Astrocyte (in vitro differentiated cells and primary cell): Measurements from ENCODE around the gene HMCN1.
"Not testable (repeated sequence)": the region's sequence is repeated elsewhere in the genome, so short reads cannot be mapped to it uniquely, and the experiment has no call there.

Experiments used
- EZH2 ChIP-seq: IDR thresholded peaks from 2 replicates; pipeline ENCODE4 v1.6.1; 2012; ENCODE audit warnings: mild to moderate bottlenecking, low read length, inconsistent platforms; ENCODE audit not compliant: insufficient read depth
- TF ChIP-seq, protein P1 (sequence below): IDR thresholded peaks from 2 replicates; pipeline ENCODE4 v1.5.1; 2011; ENCODE audit warnings: low read depth, mild to moderate bottlenecking, inconsistent platforms, low read length, moderate library complexity; ENCODE audit not compliant: insufficient read depth

DNA sequence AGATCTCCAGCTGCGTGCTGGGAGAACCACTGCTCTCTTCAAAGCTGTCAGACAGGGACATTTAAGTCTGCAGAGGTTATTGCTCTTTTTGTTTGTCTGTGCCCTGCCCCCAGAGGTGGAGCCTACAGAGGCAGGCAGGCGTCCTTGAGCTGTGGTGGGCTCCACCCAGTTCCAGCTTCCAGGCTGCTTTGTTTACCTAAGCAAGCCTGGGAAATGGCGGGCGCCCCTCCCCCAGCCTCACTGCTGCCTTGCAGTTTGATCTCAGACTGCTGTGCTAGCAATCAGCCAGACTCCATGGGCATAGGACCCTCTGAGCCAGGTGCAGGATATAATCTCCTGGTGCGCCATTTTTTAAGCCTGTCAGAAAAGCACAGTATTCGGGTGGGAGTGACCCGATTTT is 428.7 kb downstream of the HMCN1 start:
- TF ChIP-seq, protein P1, sequence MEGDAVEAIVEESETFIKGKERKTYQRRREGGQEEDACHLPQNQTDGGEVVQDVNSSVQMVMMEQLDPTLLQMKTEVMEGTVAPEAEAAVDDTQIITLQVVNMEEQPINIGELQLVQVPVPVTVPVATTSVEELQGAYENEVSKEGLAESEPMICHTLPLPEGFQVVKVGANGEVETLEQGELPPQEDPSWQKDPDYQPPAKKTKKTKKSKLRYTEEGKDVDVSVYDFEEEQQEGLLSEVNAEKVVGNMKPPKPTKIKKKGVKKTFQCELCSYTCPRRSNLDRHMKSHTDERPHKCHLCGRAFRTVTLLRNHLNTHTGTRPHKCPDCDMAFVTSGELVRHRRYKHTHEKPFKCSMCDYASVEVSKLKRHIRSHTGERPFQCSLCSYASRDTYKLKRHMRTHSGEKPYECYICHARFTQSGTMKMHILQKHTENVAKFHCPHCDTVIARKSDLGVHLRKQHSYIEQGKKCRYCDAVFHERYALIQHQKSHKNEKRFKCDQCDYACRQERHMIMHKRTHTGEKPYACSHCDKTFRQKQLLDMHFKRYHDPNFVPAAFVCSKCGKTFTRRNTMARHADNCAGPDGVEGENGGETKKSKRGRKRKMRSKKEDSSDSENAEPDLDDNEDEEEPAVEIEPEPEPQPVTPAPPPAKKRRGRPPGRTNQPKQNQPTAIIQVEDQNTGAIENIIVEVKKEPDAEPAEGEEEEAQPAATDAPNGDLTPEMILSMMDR = not testable (repeated sequence)
- not testable (repeated sequence) for TF ChIP-seq EZH2
